Measurements from ENCODE around the gene CDCA5. TPM values are rescaled to one million over a fixed set of nuclear protein-coding genes. Genes with fewer than 3 reads are reported as not detected.

The CDCA5 gene
- total RNA-seq, 1 experiment from 2014 or later, result 72.1 TPM

- no peak overlapping the region for H3K4me2 ChIP-seq (ENCODE audit: low read length)
- H3K27ac ChIP-seq (ENCODE audit: low read depth, low read length), result no peak overlapping the region
- no peaks in the 10 kb centered on the region; a peak in 1 of 4 replicates for H3K4me1 ChIP-seq (ENCODE audit: control insufficient read depth in 1 of 2, insufficient read depth in 2 of 2, low read length in 2 of 2)
- H3K36me3 ChIP-seq (ENCODE audit: control insufficient read depth in 1 of 2, insufficient read depth in 2 of 2, low read length in 2 of 2), result no peaks in the 10 kb centered on the region; a peak in 1 of 4 replicates
- no TSS peak for BruUV-seq (replicated peaks)
- no peak overlapping the region for H3K9ac ChIP-seq (ENCODE audit: low read length)
- peaks cover 23% of the 10 kb centered on the region for H3K79me2 ChIP-seq (ENCODE audit: insufficient read depth, low read length)
- no peaks in the 10 kb centered on the region for H3K9me3 ChIP-seq (ENCODE audit: control insufficient read depth in 1 of 2, insufficient read depth in 1 of 2, low read depth in 1 of 2, low read length in 2 of 2)
- ATAC-seq (no peak), DNase-seq (ENCODE audit: low read depth, low spot score) (no peak)
- TF ChIP-seq MAX (IDR thresholded peaks at IDR 0.05) (no peak), SRF (IDR thresholded peaks at IDR 0.05; ENCODE audit: low read depth) (no peak), EGR1 (IDR thresholded peaks at IDR 0.05; ENCODE audit: low read depth) (no peak), REST (IDR thresholded peaks at IDR 0.05; ENCODE audit: low read depth) (no peak), POLR2AphosphoS5 (IDR thresholded peaks at IDR 0.05; ENCODE audit: low read depth, low read length) (no peak), FOSL1 (IDR thresholded peaks at IDR 0.05; ENCODE audit: low read depth) (no peak), ZBTB33 (IDR thresholded peaks at IDR 0.05; ENCODE audit: extremely low read depth, insufficient replicate concordance, low read length) (no peak), EZH2 (IDR thresholded peaks at IDR 0.05) (no peak), POLR2A (IDR thresholded peaks at IDR 0.05; ENCODE audit: borderline replicate concordance, extremely low read depth, insufficient read depth, insufficient read length) (no peak), CEBPB (IDR thresholded peaks at IDR 0.05; ENCODE audit: low read depth) (no peak), SP1 (IDR thresholded peaks at IDR 0.05; ENCODE audit: low read depth) (no peak), TCF7L2 (IDR thresholded peaks at IDR 0.05; ENCODE audit: borderline replicate concordance, extremely low read depth, insufficient read depth, insufficient read length) (no peak), CBX3 (IDR thresholded peaks at IDR 0.05; ENCODE audit: low read depth) (no peak), RAD21 (IDR thresholded peaks at IDR 0.05; ENCODE audit: low read depth) (no peak), ELF1 (IDR thresholded peaks at IDR 0.05; ENCODE audit: borderline replicate concordance, low read depth) (no peak), JUND (IDR thresholded peaks at IDR 0.05) (no peak)
- POLR2A ChIA-PET, result interaction anchor here (1.9 kb wide), 1 partner anchor 8 kb away, joined by 9 read pairs; the partner anchor contains the start of gene TM7SF2
- no peak overlapping the region for H2AFZ ChIP-seq (ENCODE audit: low read depth, low read length, poor library complexity, severe bottlenecking)
- H4K20me1 ChIP-seq (ENCODE audit: insufficient read depth), result no peaks in the 10 kb centered on the region
- no peaks in the 10 kb centered on the region for H3K27me3 ChIP-seq (ENCODE audit: insufficient read depth, low read length)
- intact Hi-C loops (cut with micrococcal nuclease), result no loop called here
- no peaks in the 10 kb centered on the region for H3K9me2 ChIP-seq (ENCODE audit: insufficient read depth)
- no peak overlapping the region for H3K4me3 ChIP-seq (replicated peaks in 1 of 2; ENCODE audit: low read depth in 1 of 2, low read length in 2 of 2)
- RAD21 ChIA-PET (ENCODE audit: low non-redundant PET in 1 of 2, low total read pairs in 2 of 2, uncharacterized antibody in 2 of 2, unreplicated experiment in 2 of 2), result no interaction called here
- CTCF ChIA-PET, result no interaction called here
These were observed 19.6 kb upstream of the CDCA5 start for GRCh38 chr11:65103476-65103875.
